Upper lobe of right lung (tissue), 1 donor: ENCODE data around the gene ITPR3. TPM values are rescaled to one million over a fixed set of nuclear protein-coding genes. Genes with fewer than 3 reads are reported as not detected.

Experiments
- ATAC-seq: fragments of 200-7000 bp; cut with Tn5 transposase; one replicate; pipeline ENCODE4 v1.9.1; 2020; ENCODE audit warnings: mild to moderate bottlenecking, moderate library complexity
- DNase-seq: peaks from one replicate; pipeline ENCODE4 v3.0.0-alpha.2; 2020
- H3K27ac ChIP-seq: fragments of 200-600 bp; one replicate; pipeline ENCODE4 v1.8.0; 2022
- H3K27me3 ChIP-seq: fragments of 200-600 bp; one replicate; pipeline ENCODE4 v1.8.0; 2022; ENCODE audit warnings: mild to moderate bottlenecking
- H3K36me3 ChIP-seq: fragments of 200-600 bp; one replicate; pipeline ENCODE4 v1.8.0; 2022
- H3K4me1 ChIP-seq: fragments of 200-600 bp; one replicate; pipeline ENCODE4 v1.8.0; 2022
- H3K4me3 ChIP-seq: fragments of 200-600 bp; one replicate; pipeline ENCODE4 v1.8.0; 2022; ENCODE audit warnings: mild to moderate bottlenecking
- H3K9me3 ChIP-seq: fragments of 200-600 bp; one replicate; pipeline ENCODE4 v1.8.0; 2022
- intact Hi-C: fragments of 100-400 bp; cut with DNase I; formaldehyde crosslinking; loops from one replicate; pipeline ENCODE4 v1.11.0; 2022
- total RNA-seq: library from RNA; stranded (reverse); fragmentation: NEBNext Ultra II Directional; extraction: Animal tissue kit (Norgen Biotek cat#: 25700); gene quantifications from one replicate; pipeline ENCODE4 v1.2.1, GENCODE V29; 2021
- TF ChIP-seq, protein P1 (sequence below): fragments of 200-600 bp; IDR thresholded peaks from one replicate; pipeline ENCODE4 v1.8.0; 2022; ENCODE audit warnings: antibody characterized with exemption
- donor health status: DM: no; HTN: yes; CAD: no; lungs with severe emphysema.

ITPR3 gene
- total RNA-seq, 1 donor from 2014 or later: 111 TPM

- Histone ChIP-seq H3K4me1 (no peaks in the 10 kb centered on the region), H3K27me3 (no peaks in the 10 kb centered on the region), H3K27ac (no peak overlapping the region), H3K4me3 (no peak overlapping the region), H3K36me3 (no peaks in the 10 kb centered on the region), H3K9me3 (no peaks in the 10 kb centered on the region)
- TF ChIP-seq, protein P1, sequence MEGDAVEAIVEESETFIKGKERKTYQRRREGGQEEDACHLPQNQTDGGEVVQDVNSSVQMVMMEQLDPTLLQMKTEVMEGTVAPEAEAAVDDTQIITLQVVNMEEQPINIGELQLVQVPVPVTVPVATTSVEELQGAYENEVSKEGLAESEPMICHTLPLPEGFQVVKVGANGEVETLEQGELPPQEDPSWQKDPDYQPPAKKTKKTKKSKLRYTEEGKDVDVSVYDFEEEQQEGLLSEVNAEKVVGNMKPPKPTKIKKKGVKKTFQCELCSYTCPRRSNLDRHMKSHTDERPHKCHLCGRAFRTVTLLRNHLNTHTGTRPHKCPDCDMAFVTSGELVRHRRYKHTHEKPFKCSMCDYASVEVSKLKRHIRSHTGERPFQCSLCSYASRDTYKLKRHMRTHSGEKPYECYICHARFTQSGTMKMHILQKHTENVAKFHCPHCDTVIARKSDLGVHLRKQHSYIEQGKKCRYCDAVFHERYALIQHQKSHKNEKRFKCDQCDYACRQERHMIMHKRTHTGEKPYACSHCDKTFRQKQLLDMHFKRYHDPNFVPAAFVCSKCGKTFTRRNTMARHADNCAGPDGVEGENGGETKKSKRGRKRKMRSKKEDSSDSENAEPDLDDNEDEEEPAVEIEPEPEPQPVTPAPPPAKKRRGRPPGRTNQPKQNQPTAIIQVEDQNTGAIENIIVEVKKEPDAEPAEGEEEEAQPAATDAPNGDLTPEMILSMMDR: no peak
- no peak for DNase-seq
- no peak for ATAC-seq
- intact Hi-C loops: no loop called here
Observed at GRCh38 chr6:33726696-33727095, 105.6 kb downstream of the ITPR3 start.

GRCh38 chr6:33727126-33727525, 106.0 kb downstream of the ITPR3 start:
- Histone ChIP-seq H3K27me3 (no peaks in the 10 kb centered on the region), H3K4me3 (no peak overlapping the region), H3K4me1 (no peaks in the 10 kb centered on the region), H3K9me3 (no peaks in the 10 kb centered on the region), H3K27ac (no peak overlapping the region), H3K36me3 (no peaks in the 10 kb centered on the region)
- TF ChIP-seq, protein P1: no peak
- ATAC-seq: no peak
- intact Hi-C loops: no loop called here
- DNase-seq: no peak

GRCh38 chr6:33727932-33728331, 106.8 kb downstream of the ITPR3 start:
- no peak overlapping the region for H3K4me3 ChIP-seq
- ATAC-seq: no peak
- TF ChIP-seq, protein P1: no peak
- no peak for DNase-seq
- no peaks in the 10 kb centered on the region for H3K27me3 ChIP-seq
- no peaks in the 10 kb centered on the region for H3K9me3 ChIP-seq
- no peak overlapping the region for H3K27ac ChIP-seq
- H3K4me1 ChIP-seq: no peaks in the 10 kb centered on the region
- intact Hi-C loops: no loop called here
- no peaks in the 10 kb centered on the region for H3K36me3 ChIP-seq

GRCh38 chr6:33728438-33728837, 107.3 kb downstream of the ITPR3 start:
- intact Hi-C loops: no loop called here
- H3K27me3 ChIP-seq: no peaks in the 10 kb centered on the region
- H3K9me3 ChIP-seq: no peaks in the 10 kb centered on the region
- no peak overlapping the region for H3K4me3 ChIP-seq
- DNase-seq: no peak
- no peaks in the 10 kb centered on the region for H3K36me3 ChIP-seq
- no peak overlapping the region for H3K27ac ChIP-seq
- no peaks in the 10 kb centered on the region for H3K4me1 ChIP-seq
- no peak for ATAC-seq
- TF ChIP-seq, protein P1: no peak

- Histone ChIP-seq H3K4me1 (no peaks in the 10 kb centered on the region), H3K36me3 (no peaks in the 10 kb centered on the region), H3K27ac (no peak overlapping the region), H3K9me3 (no peaks in the 10 kb centered on the region), H3K27me3 (no peaks in the 10 kb centered on the region), H3K4me3 (no peak overlapping the region)
- ATAC-seq (no peak), DNase-seq (no peak)
- TF ChIP-seq, protein P1: no peak
- intact Hi-C loops: no loop called here
Observed at GRCh38 chr6:33729059-33729458, 107.9 kb downstream of the ITPR3 start.

GRCh38 chr6:33730611-33731010, 109.5 kb downstream of the ITPR3 start:
- TF ChIP-seq, protein P1: no peak
- Histone ChIP-seq H3K27ac (no peak overlapping the region), H3K36me3 (no peaks in the 10 kb centered on the region), H3K4me1 (no peaks in the 10 kb centered on the region), H3K9me3 (no peaks in the 10 kb centered on the region), H3K27me3 (no peaks in the 10 kb centered on the region), H3K4me3 (no peak overlapping the region)
- intact Hi-C loops: no loop called here
- ATAC-seq: no peak
- DNase-seq: no peak
